Daoy (cell line): Measurements from ENCODE around the gene IGFL2. TPM values are rescaled to one million over a fixed set of nuclear protein-coding genes. Genes with fewer than 3 reads are reported as not detected.

ENCODE experiments used
- DNase-seq: peaks from one replicate; pipeline ENCODE4 v3.0.0-alpha.2; 2015; ENCODE audit warnings: low read depth
- total RNA-seq: library from RNA; depleted of rRNA; stranded (reverse); fragments of >200 nt; shearing (Covaris generic); gene quantifications from 2 replicates; pipeline ENCODE4 v1.2.3, GENCODE V29; 2014; rRNA removed

The IGFL2 gene
- total RNA-seq, 1 experiment from 2014 or later = not detected

- no peak for DNase-seq
Observed at GRCh38 chr19:46209051-46209450, 61.0 kb downstream of the IGFL2 start.

DNA sequence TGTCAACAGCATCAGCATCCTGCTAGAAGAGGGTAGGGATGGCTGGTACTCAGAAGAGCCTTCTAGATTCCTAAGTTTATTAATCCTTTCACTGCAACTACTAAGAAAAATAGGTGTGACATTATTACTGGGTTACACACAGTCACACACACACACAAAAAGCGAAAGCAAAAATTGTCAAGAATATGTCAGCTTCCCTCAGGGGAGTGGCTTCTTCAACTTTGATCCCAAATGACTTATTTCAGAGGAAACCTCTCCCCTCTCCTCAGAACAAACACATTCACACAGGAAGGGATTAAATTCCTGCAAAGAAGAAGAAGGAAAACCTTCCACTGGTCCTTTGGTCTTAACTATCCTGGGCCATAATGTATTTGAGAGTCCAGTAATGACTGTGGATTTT lies 61.4 kb downstream of the IGFL2 start:
- no peak for DNase-seq

DNA sequence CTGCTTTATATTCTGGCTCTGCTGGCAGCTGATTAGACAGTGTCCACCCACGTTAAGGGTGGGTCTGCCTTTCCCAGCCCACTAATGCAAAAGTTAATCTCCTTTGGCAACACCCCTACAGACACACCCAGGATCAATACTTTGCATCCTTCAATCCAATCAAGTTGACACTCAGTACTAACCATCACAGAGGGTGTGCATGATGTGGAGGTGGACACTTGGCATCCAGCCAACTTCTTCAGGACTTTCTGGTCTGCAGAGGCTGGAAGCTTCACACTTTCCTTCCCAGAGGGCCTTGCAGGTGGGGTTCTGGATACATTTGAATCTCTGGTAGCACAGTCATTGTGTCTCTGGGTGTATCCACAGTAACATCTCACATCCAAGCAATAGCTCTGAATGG lies 62.6 kb downstream of the IGFL2 start:
- DNase-seq = no peak

Other genes with a start within 250 kb of the IGFL2 start
- gene MYPOP, start 245.6 kb upstream of the IGFL2 start, total RNA-seq = 0.09 and 2.5 TPM in 2 replicates
- gene NANOS2, start 233.5 kb upstream of the IGFL2 start, total RNA-seq = not detected in 2 replicates
- gene NOVA2, start 174.4 kb upstream of the IGFL2 start, total RNA-seq = not detected in 2 replicates
- gene CCDC61, start 152.8 kb upstream of the IGFL2 start, total RNA-seq = 5.5 and 7.7 TPM in 2 replicates
- not detected in 2 replicates for gene PGLYRP1, start 125.2 kb upstream of the IGFL2 start, total RNA-seq
- not detected in 2 replicates for gene IGFL4, start 107.2 kb upstream of the IGFL2 start, total RNA-seq
- not detected in 2 replicates for gene IGFL3, start 23.6 kb upstream of the IGFL2 start, total RNA-seq
- not detected in 2 replicates for gene IGFL1, start 81.5 kb downstream of the IGFL2 start, total RNA-seq
- gene HIF3A, start 148.8 kb downstream of the IGFL2 start, total RNA-seq = not detected in 2 replicates
- gene PPP5C, start 198.8 kb downstream of the IGFL2 start, total RNA-seq = 59.4 and 80.8 TPM in 2 replicates